SW480 (cell line): ENCODE results near the gene TOM1L2.

ENCODE experiments used
- DNase-seq: peaks from one replicate; pipeline ENCODE4 v3.0.0-alpha.2; 2016; ENCODE audit warnings: low spot score

TOM1L2 gene

GRCh38 chr17:17836250-17836817 is 135.9 kb downstream of the TOM1L2 start:
- DNase-seq: peak; percentile 94

- DNase-seq: no peak
Observed at GRCh38 chr17:17835415-17836249, 136.6 kb downstream of the TOM1L2 start.

- no peak for DNase-seq
Observed at GRCh38 chr17:17834974-17835373, 137.2 kb downstream of the TOM1L2 start.

- DNase-seq: no peak
Observed at GRCh38 chr17:17833658-17834357, 138.4 kb downstream of the TOM1L2 start.

- no peak for DNase-seq
Observed at GRCh38 chr17:17832032-17832363, 140.2 kb downstream of the TOM1L2 start.

GRCh38 chr17:17831208-17832031 is 140.8 kb downstream of the TOM1L2 start:
- no peak for DNase-seq

- DNase-seq: no peak
Observed at GRCh38 chr17:17830740-17831207, 141.4 kb downstream of the TOM1L2 start.

- no peak for DNase-seq
Observed at GRCh38 chr17:17830269-17830567, 142.0 kb downstream of the TOM1L2 start.

GRCh38 chr17:17827826-17828621 is 144.2 kb downstream of the TOM1L2 start:
- no peak for DNase-seq

GRCh38 chr17:17826942-17827785 is 145.0 kb downstream of the TOM1L2 start:
- no peak for DNase-seq

- no peak for DNase-seq
Observed at GRCh38 chr17:17826342-17826713, 145.9 kb downstream of the TOM1L2 start.

- DNase-seq: no peak
Observed at GRCh38 chr17:17824783-17825614, 147.2 kb downstream of the TOM1L2 start.

GRCh38 chr17:17824119-17824782 is 147.9 kb downstream of the TOM1L2 start:
- no peak for DNase-seq

GRCh38 chr17:17823433-17824118 is 148.6 kb downstream of the TOM1L2 start:
- DNase-seq: peak; percentile 83

GRCh38 chr17:17822616-17823015 is 149.6 kb downstream of the TOM1L2 start:
- no peak for DNase-seq

- DNase-seq: no peak
Observed at GRCh38 chr17:17822189-17822588, 150.0 kb downstream of the TOM1L2 start.

- no peak for DNase-seq
Observed at GRCh38 chr17:17820463-17821158, 151.6 kb downstream of the TOM1L2 start.

GRCh38 chr17:17820046-17820445 is 152.2 kb downstream of the TOM1L2 start:
- DNase-seq: no peak
